Middle frontal gyrus (tissue), 1 donor: ENCODE data around the gene FIBCD1.

ENCODE experiments used
- DNase-seq: peaks from one replicate; pipeline ENCODE4 v3.0.0-alpha.2; 2015; ENCODE audit warnings: low spot score; ENCODE audit errors: extremely low spot score

FIBCD1 gene

GRCh38 chr9:130861372-130862180 is 77.5 kb downstream of the FIBCD1 start:
- DNase-seq = no peak

GRCh38 chr9:130860458-130861316 is 78.4 kb downstream of the FIBCD1 start:
- DNase-seq = no peak

GRCh38 chr9:130858739-130859705 is 80.0 kb downstream of the FIBCD1 start:
- no peak for DNase-seq

- no peak for DNase-seq
These were observed 80.9 kb downstream of the FIBCD1 start for GRCh38 chr9:130857864-130858738.

- DNase-seq = no peak
These were observed 82.6 kb downstream of the FIBCD1 start for GRCh38 chr9:130856474-130856873.

- DNase-seq = no peak
These were observed 84.2 kb downstream of the FIBCD1 start for GRCh38 chr9:130854835-130855234.

GRCh38 chr9:130854092-130854491 is 85.0 kb downstream of the FIBCD1 start:
- DNase-seq = no peak

GRCh38 chr9:130852801-130853200 is 86.2 kb downstream of the FIBCD1 start:
- DNase-seq = no peak
